Keratinocyte (primary cell): ENCODE results near the gene EDC4.

Source experiments
- CTCF ChIP-seq, 3 experiments: IDR thresholded peaks in 1 of 3; conservative IDR thresholded peaks in 1 of 3; optimal IDR thresholded peaks in 1 of 3; 2 replicates in 2 of 3; 3 replicates in 1 of 3; pipeline versions ENCODE3 to v1.5.1; 2011; ENCODE audit warnings: low read length in 3 of 3, mild to moderate bottlenecking in 3 of 3, moderate library complexity in 2 of 3, control low read depth in 1 of 3, inconsistent platforms in 1 of 3; ENCODE audit not compliant: insufficient read depth in 2 of 3; ENCODE audit errors: extremely low read depth in 1 of 3
- EZH2 ChIP-seq: IDR thresholded peaks from one replicate; pipeline ENCODE4 v1.6.1; 2012; ENCODE audit warnings: inconsistent platforms, mild to moderate bottlenecking, low read length, moderate library complexity

GRCh38 chr16:67917852-67918236 is 45.0 kb downstream of the EDC4 start:
- TF ChIP-seq CTCF (optimal IDR thresholded peaks at IDR 0.05 in 1 of 3, IDR thresholded peaks at IDR 0.05 in 1 of 3, conservative IDR thresholded peaks at IDR 0.05 in 1 of 3; ENCODE audit: extremely low read depth in 1 of 3, insufficient read depth in 2 of 3, low read length in 3 of 3): no peak
- no peak for TF ChIP-seq EZH2
